Stimulated activated CD4-positive, alpha-beta T cell treated with anti-CD3 and anti-CD28 coated beads, Interleukin-4, amount 100 ng/mL, for 4 hours (primary cell): ENCODE measurements around the gene OSM.
A peak's percentile ranks its signal among the peaks of the same experiment; 100 is the strongest.

Experiments used
- DNase-seq, 2 experiments: peaks; one replicate each; pipeline ENCODE4 v3.0.0-alpha.2; 2020

The OSM gene

GRCh38 chr22:30266445-30267381 is at the start of gene OSM:
Gene OSM, minus strand, starts transcription at chr22:30266851. Its CDS starts 52 bp downstream, at chr22:30266799.
- peak; percentile 53 to 60 for DNase-seq

- no peak for DNase-seq
Measured at GRCh38 chr22:30315962-30316576, 49.4 kb upstream of the OSM start.

GRCh38 chr22:30314915-30315314 is 48.3 kb upstream of the OSM start:
- peak in 1 of 2 experiments; percentile 63 for DNase-seq

GRCh38 chr22:30313527-30314363 is 47.1 kb upstream of the OSM start:
- DNase-seq, result no peak

- no peak for DNase-seq
Measured at GRCh38 chr22:30312053-30312452, 45.4 kb upstream of the OSM start.

- no peak for DNase-seq
Measured at GRCh38 chr22:30310881-30311771, 44.5 kb upstream of the OSM start.

- DNase-seq, result peak in 1 of 2 experiments; percentile 17
Measured at GRCh38 chr22:30309951-30310741, 43.5 kb upstream of the OSM start.

- peak in 1 of 2 experiments; percentile 56 for DNase-seq
Measured at GRCh38 chr22:30308518-30309230, 42.0 kb upstream of the OSM start.

GRCh38 chr22:30308093-30308492 is 41.4 kb upstream of the OSM start:
- no peak for DNase-seq

GRCh38 chr22:30307041-30307574 is 40.5 kb upstream of the OSM start:
- DNase-seq, result no peak

- no peak for DNase-seq
Measured at GRCh38 chr22:30306627-30307011, 40.0 kb upstream of the OSM start.

- no peak for DNase-seq
Measured at GRCh38 chr22:30305906-30306626, 39.4 kb upstream of the OSM start.

GRCh38 chr22:30305519-30305905 is 38.9 kb upstream of the OSM start:
- peak in 1 of 2 experiments; percentile 43 for DNase-seq

GRCh38 chr22:30304495-30305244 is 38.0 kb upstream of the OSM start:
- DNase-seq, result no peak

GRCh38 chr22:30302810-30303138 is 36.1 kb upstream of the OSM start:
- no peak for DNase-seq

- DNase-seq, result no peak
Measured at GRCh38 chr22:30301995-30302809, 35.6 kb upstream of the OSM start.

- DNase-seq, result no peak
Measured at GRCh38 chr22:30299322-30299721, 32.7 kb upstream of the OSM start.
